ENCODE results near the gene TBC1D9.

DNA sequence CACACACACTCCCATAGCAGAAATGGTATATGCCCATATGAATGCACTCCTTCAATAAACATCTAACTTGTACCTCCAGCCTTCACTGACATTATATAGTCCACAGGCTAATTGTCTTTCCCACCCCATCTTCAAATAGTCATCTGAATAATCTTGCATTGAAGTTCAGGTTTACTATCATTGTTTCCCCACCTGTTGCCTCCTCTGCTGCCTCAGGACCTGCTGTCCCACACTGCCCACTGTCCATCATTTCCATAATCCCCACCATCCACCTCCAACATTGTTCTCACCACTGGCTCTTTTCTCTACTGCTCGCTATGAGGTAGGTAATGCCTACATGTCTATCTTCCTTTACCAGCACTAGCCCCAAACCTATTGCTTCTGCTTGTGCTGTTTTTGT lies 66.1 kb downstream of the TBC1D9 start:
- TF ChIP-seq GATA2 (IDR thresholded peaks at IDR 0.05; ENCODE audit: low read depth, low read length) (no peak), GATA3 (IDR thresholded peaks at IDR 0.05; ENCODE audit: low read depth, low read length) (no peak)
